Right cardiac atrium (tissue), 5 donors: ENCODE data around the gene SOBP. TPM values are rescaled to one million over a fixed set of nuclear protein-coding genes. Genes with fewer than 3 reads are reported as not detected.

Experiments
- ATAC-seq, 2 donors: fragments of 200-7000 bp; cut with Tn5 transposase; one replicate each; pipeline versions ENCODE4 v1.8.0 to v1.9.1; 2020; ENCODE audit warnings: moderate library complexity in 2 of 2, mild to moderate bottlenecking in 1 of 2
- DNase-seq, 3 donors: peaks; one replicate each; pipeline ENCODE4 v3.0.0-alpha.2; 2020
- H3K27ac ChIP-seq: one replicate; pipeline ENCODE4 v1.5.1; 2013; ENCODE audit warnings: mild to moderate bottlenecking, low read length, control low read depth, moderate library complexity
- H3K27me3 ChIP-seq: one replicate; pipeline ENCODE4 v1.6.1; 2013; ENCODE audit not compliant: control insufficient read depth, insufficient read depth
- H3K4me1 ChIP-seq: one replicate; pipeline ENCODE4 v1.6.1; 2013; ENCODE audit warnings: low read length; ENCODE audit not compliant: control insufficient read depth, insufficient read depth
- H3K4me3 ChIP-seq: one replicate; pipeline ENCODE4 v1.5.1; 2013; ENCODE audit warnings: low read length, control low read depth
- H3K9me3 ChIP-seq: one replicate; pipeline ENCODE4 v1.6.1; 2013; ENCODE audit warnings: low read length; ENCODE audit not compliant: control insufficient read depth
- WGBS: extraction: QIAGEN DNeasy Blood & Tissue Kit; methylation state at CpG from one replicate; pipeline ENCODE4 v1.1.7; 2013; 5-methylcytosine and 5-hydroxymethylcytosine counted together
- intact Hi-C, 4 donors: fragments of 100-400 bp; cut with DNase I; formaldehyde crosslinking; loops; one replicate each; pipeline versions ENCODE4 v1.11.0 to v1.14.0; 2022 to 2023
- polyA plus RNA-seq: library from polyadenylated mRNA; stranded (reverse); fragments of 200-250 nt; gene quantifications from one replicate; pipeline ENCODE4 v1.2.3, GENCODE V29; 2013
- total RNA-seq, 4 donors: library from RNA; stranded (reverse); fragmentation: NEBNext Ultra II Directional; extraction: Animal tissue kit (Norgen Biotek cat#: 25700); gene quantifications; one replicate each; pipeline ENCODE4 v1.2.1, GENCODE V29; 2021
- donor health status: healthy with polysubstance abuse.
- donor health status: DM: no; HTN: yes; CAD: no.
- donor health status: DM: no; HTN: no; CAD: no.
- donor health status: DM: no; HTN: yes; CAD: no; lungs with severe emphysema.
- donor health status: DM: yes; HTN: yes; CAD: no.

Gene SOBP
- total and polyA plus RNA-seq, 5 donors, result 10.4 to 20.6 (median 17.7) TPM

GRCh38 chr6:107488875-107489635, 862 bp upstream of the SOBP start:
- peak; percentile 44 to 57 for ATAC-seq

DNA sequence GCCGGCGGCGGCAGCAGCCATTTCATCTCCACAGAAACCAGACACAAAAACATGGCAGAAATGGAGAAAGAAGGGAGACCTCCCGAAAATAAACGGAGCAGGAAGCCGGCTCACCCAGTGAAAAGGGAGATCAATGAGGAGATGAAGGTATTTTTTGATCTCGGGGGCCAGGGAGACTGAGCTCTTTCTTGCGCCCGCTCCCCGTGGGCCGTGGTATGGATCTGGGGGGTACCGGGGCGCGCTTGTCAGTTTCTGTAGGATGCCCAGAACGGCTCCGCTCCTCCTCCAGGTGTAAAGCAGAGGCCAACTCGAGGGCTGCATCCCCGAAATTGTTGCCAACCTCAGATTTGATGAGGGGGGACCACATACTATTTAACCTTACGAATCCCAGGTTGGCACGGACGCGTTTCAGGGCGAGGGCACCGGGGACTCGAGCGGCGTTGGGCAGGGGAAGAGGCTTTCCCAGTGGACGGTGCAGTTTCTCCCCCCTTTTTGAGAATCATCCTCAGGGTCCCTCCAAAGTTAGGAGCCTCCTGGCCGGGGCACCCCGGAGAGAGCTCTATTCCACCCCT, 735 bp downstream of the SOBP start:
- WGBS, result under 1% methylated on average over 30 of the region's 30 CpGs
- Histone ChIP-seq H3K9me3 (no peaks in the 10 kb centered on the region), H3K4me3 (peak overlapping the region; percentile 91), H3K27me3 (no peaks in the 10 kb centered on the region), H3K27ac (peak overlapping the region; percentile 88), H3K4me1 (peaks cover 5% of the 10 kb centered on the region)
- ATAC-seq (no peak), DNase-seq (peak; percentile 20 to 60 (median 53))
- intact Hi-C loops, result loop anchor here in 1 of 4 donors (5.0 kb wide), 1 partner anchor 162 kb away; no protein-coding TSS in a partner anchor

More at GRCh38 chr6:107488875-107489635, 862 bp upstream of the SOBP start:
- intact Hi-C loops, result loop anchor here in 2 of 4 donors (10.0 kb wide), 2 partner anchors 156 to 216 kb away; no protein-coding TSS in a partner anchor
- WGBS, result under 1% methylated on average over 51 of the region's 51 CpGs
- peak overlapping the region; percentile 4 for H3K27ac ChIP-seq
- H3K9me3 ChIP-seq, result no peaks in the 10 kb centered on the region
- no peaks in the 10 kb centered on the region for H3K27me3 ChIP-seq
- peaks cover 2% of the 10 kb centered on the region for H3K4me1 ChIP-seq
- DNase-seq, result peak; percentile 56 to 81 (median 80)
- H3K4me3 ChIP-seq, result peak overlapping the region; percentile 91

GRCh38 chr6:107491138-107491609, 1.3 kb downstream of the SOBP start:
- Histone ChIP-seq H3K27ac (peak overlapping the region; percentile 88), H3K4me3 (peak overlapping the region; percentile 91), H3K27me3 (no peaks in the 10 kb centered on the region), H3K4me1 (peaks cover 7% of the 10 kb centered on the region), H3K9me3 (no peaks in the 10 kb centered on the region)
- ATAC-seq (peak; percentile 58 to 67), DNase-seq (peak; percentile 81 to 93 (median 92))
- intact Hi-C loops, result loop anchor here in 1 of 4 donors (5.0 kb wide), 1 partner anchor 161 kb away; no protein-coding TSS in a partner anchor
- WGBS, result 1% methylated on average over 38 of the region's 38 CpGs

GRCh38 chr6:107491760-107492660, 2.1 kb downstream of the SOBP start:
- 41% methylated on average over 14 of the region's 14 CpGs for WGBS
- intact Hi-C loops, result loop anchor here in 1 of 4 donors (5.0 kb wide), 1 partner anchor 160 kb away; no protein-coding TSS in a partner anchor
- H3K9me3 ChIP-seq, result no peaks in the 10 kb centered on the region
- H3K4me1 ChIP-seq, result peaks cover 10% of the 10 kb centered on the region
- ATAC-seq, result peak; percentile 34 to 40
- DNase-seq, result peak; percentile 58 to 89 (median 83)
- H3K4me3 ChIP-seq, result peak overlapping the region; percentile 91
- H3K27me3 ChIP-seq, result no peaks in the 10 kb centered on the region
- H3K27ac ChIP-seq, result peak overlapping the region; percentile 32

GRCh38 chr6:107493158-107494057, 3.5 kb downstream of the SOBP start:
- Histone ChIP-seq H3K27me3 (no peaks in the 10 kb centered on the region), H3K9me3 (no peaks in the 10 kb centered on the region), H3K27ac (peak overlapping the region; percentile 96), H3K4me3 (peak overlapping the region; percentile 91), H3K4me1 (peaks cover 8% of the 10 kb centered on the region)
- ATAC-seq, result peak in 1 of 2 donors; percentile 34
- 25% methylated on average over 12 of the region's 12 CpGs for whole genome bisulfite sequencing
- peak in 2 of 3 donors; percentile 38 to 53 for DNase-seq
- intact Hi-C loops, result loop anchor here in 1 of 4 donors (5.0 kb wide), 1 partner anchor 159 kb away; no protein-coding TSS in a partner anchor

- ATAC-seq (peak in 1 of 2 donors; percentile 41), DNase-seq (peak; percentile 37 to 64 (median 52))
- Histone ChIP-seq H3K4me1 (peaks cover 8% of the 10 kb centered on the region), H3K4me3 (no peak overlapping the region), H3K9me3 (no peaks in the 10 kb centered on the region), H3K27me3 (no peaks in the 10 kb centered on the region), H3K27ac (peak overlapping the region; percentile 94)
- WGBS, result 18% methylated on average over 7 of the region's 7 CpGs
- intact Hi-C loops, result no loop called here
These were observed 5.3 kb downstream of the SOBP start for GRCh38 chr6:107495196-107495643.

- H3K27ac ChIP-seq, result peak overlapping the region; percentile 70
- H3K9me3 ChIP-seq, result no peaks in the 10 kb centered on the region
- peaks cover 8% of the 10 kb centered on the region for H3K4me1 ChIP-seq
- no peak for ATAC-seq
- no peaks in the 10 kb centered on the region for H3K27me3 ChIP-seq
- intact Hi-C loops, result no loop called here
- no peak overlapping the region for H3K4me3 ChIP-seq
- DNase-seq, result no peak
- 32% methylated on average over 2 of the region's 2 CpGs for WGBS
These were observed 6.1 kb downstream of the SOBP start for GRCh38 chr6:107495971-107496370.

- Histone ChIP-seq H3K27ac (no peak overlapping the region), H3K27me3 (no peaks in the 10 kb centered on the region), H3K4me3 (no peak overlapping the region), H3K9me3 (no peaks in the 10 kb centered on the region), H3K4me1 (peaks cover 8% of the 10 kb centered on the region)
- DNase-seq (no peak), ATAC-seq (no peak)
- WGBS, result 99% methylated on average over 1 of the region's 1 CpG
- intact Hi-C loops, result no loop called here
These were observed 7.2 kb downstream of the SOBP start for GRCh38 chr6:107496892-107497684.

- DNase-seq, result no peak
- Histone ChIP-seq H3K27me3 (no peaks in the 10 kb centered on the region), H3K27ac (no peak overlapping the region), H3K9me3 (no peaks in the 10 kb centered on the region), H3K4me1 (peaks cover 2% of the 10 kb centered on the region), H3K4me3 (no peak overlapping the region)
- WGBS, result 78% methylated on average over 4 of the region's 4 CpGs
- intact Hi-C loops, result no loop called here
- ATAC-seq, result no peak
These were observed 14.5 kb downstream of the SOBP start for GRCh38 chr6:107504270-107505026.
